GM12891 (cell line): ENCODE measurements around the gene SPDYE16.
"Not testable (repeated sequence)": the region's sequence is repeated elsewhere in the genome, so short reads cannot be mapped to it uniquely, and the experiment has no call there.

Source experiments
- POLR2A ChIP-seq: IDR thresholded peaks from 2 replicates; pipeline ENCODE4 v1.6.1; 2011; ENCODE audit warnings: low read depth, low read length, control low read depth
- POLR2AphosphoS5 ChIP-seq: IDR thresholded peaks from 2 replicates; pipeline ENCODE4 v1.6.1; 2011; ENCODE audit warnings: low read depth, low read length, control low read depth
- POU2F2 ChIP-seq: IDR thresholded peaks from 2 replicates; pipeline ENCODE4 v1.6.1; 2011; ENCODE audit warnings: low read depth, mild to moderate bottlenecking, control low read depth, low read length, moderate library complexity
- SPI1 ChIP-seq: IDR thresholded peaks from 2 replicates; pipeline ENCODE4 v1.6.1; 2011; ENCODE audit warnings: low read depth, low read length, control low read depth
- TAF1 ChIP-seq: IDR thresholded peaks from 2 replicates; pipeline ENCODE4 v1.6.1; 2011; ENCODE audit warnings: low read depth, low read length, control low read depth

GRCh38 chr7:76498583-76499200 is 44.4 kb downstream of the SPDYE16 start:
- not testable (repeated sequence) for TF ChIP-seq TAF1, POLR2A, POLR2AphosphoS5, SPI1, POU2F2
